ENCODE results near the gene HDAC4. TPM values are rescaled to one million over a fixed set of nuclear protein-coding genes. Genes with fewer than 3 reads are reported as not detected.

Gene HDAC4
- total and polyA plus RNA-seq, 9 of the 15 experiments (the other 6 are each of a cell fraction or from before 2014, with no cell fraction given): 0.11 to 20.2 (median 4.0) TPM

- TF ChIP-seq, protein P1, sequence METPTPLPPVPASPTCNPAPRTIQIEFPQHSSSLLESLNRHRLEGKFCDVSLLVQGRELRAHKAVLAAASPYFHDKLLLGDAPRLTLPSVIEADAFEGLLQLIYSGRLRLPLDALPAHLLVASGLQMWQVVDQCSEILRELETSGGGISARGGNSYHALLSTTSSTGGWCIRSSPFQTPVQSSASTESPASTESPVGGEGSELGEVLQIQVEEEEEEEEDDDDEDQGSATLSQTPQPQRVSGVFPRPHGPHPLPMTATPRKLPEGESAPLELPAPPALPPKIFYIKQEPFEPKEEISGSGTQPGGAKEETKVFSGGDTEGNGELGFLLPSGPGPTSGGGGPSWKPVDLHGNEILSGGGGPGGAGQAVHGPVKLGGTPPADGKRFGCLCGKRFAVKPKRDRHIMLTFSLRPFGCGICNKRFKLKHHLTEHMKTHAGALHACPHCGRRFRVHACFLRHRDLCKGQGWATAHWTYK (CRISPR knock-in tag; IDR thresholded peaks at IDR 0.05): no peak
- TF ChIP-seq GATAD2A (IDR thresholded peaks at IDR 0.05): no peak
- TF ChIP-seq, protein P2, sequence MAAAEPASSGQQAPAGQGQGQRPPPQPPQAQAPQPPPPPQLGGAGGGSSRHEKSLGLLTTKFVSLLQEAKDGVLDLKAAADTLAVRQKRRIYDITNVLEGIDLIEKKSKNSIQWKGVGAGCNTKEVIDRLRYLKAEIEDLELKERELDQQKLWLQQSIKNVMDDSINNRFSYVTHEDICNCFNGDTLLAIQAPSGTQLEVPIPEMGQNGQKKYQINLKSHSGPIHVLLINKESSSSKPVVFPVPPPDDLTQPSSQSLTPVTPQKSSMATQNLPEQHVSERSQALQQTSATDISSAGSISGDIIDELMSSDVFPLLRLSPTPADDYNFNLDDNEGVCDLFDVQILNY (CRISPR knock-in tag; IDR thresholded peaks at IDR 0.05): no peak
- TF ChIP-seq, protein P3, sequence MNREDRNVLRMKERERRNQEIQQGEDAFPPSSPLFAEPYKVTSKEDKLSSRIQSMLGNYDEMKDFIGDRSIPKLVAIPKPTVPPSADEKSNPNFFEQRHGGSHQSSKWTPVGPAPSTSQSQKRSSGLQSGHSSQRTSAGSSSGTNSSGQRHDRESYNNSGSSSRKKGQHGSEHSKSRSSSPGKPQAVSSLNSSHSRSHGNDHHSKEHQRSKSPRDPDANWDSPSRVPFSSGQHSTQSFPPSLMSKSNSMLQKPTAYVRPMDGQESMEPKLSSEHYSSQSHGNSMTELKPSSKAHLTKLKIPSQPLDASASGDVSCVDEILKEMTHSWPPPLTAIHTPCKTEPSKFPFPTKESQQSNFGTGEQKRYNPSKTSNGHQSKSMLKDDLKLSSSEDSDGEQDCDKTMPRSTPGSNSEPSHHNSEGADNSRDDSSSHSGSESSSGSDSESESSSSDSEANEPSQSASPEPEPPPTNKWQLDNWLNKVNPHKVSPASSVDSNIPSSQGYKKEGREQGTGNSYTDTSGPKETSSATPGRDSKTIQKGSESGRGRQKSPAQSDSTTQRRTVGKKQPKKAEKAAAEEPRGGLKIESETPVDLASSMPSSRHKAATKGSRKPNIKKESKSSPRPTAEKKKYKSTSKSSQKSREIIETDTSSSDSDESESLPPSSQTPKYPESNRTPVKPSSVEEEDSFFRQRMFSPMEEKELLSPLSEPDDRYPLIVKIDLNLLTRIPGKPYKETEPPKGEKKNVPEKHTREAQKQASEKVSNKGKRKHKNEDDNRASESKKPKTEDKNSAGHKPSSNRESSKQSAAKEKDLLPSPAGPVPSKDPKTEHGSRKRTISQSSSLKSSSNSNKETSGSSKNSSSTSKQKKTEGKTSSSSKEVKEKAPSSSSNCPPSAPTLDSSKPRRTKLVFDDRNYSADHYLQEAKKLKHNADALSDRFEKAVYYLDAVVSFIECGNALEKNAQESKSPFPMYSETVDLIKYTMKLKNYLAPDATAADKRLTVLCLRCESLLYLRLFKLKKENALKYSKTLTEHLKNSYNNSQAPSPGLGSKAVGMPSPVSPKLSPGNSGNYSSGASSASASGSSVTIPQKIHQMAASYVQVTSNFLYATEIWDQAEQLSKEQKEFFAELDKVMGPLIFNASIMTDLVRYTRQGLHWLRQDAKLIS (CRISPR knock-in tag; IDR thresholded peaks at IDR 0.05): no peak
- TF ChIP-seq ZNF23 (CRISPR knock-in tag; IDR thresholded peaks at IDR 0.05): no peak
- no peak for TF ChIP-seq LARP7 (IDR thresholded peaks at IDR 0.05)
- no peak for TF ChIP-seq U2AF1 (optimal IDR thresholded peaks at IDR 0.05; ENCODE audit: low read depth, low read length)
- TF ChIP-seq KDM1A (IDR thresholded peaks at IDR 0.05): peak; percentile 97 to 98
- TF ChIP-seq ATF7 (IDR thresholded peaks at IDR 0.05): peak; percentile 76
- TF ChIP-seq MYC (IDR thresholded peaks at IDR 0.05; ENCODE audit: low read depth, low read length): peak; percentile 22; the same call in 1 of the 2 replicates
- TF ChIP-seq MYC (CRISPR knock-in tag; IDR thresholded peaks at IDR 0.05; ENCODE audit: borderline replicate concordance, low read depth): no peak
- no peak for TF ChIP-seq MTA2 (IDR thresholded peaks at IDR 0.05; ENCODE audit: low read depth)
- TF ChIP-seq PHF21A (IDR thresholded peaks at IDR 0.05; ENCODE audit: borderline replicate concordance, low read depth): peak; percentile 67; the same call in 1 of the 2 replicates
- no peak for TF ChIP-seq ZNF184 (CRISPR knock-in tag; IDR thresholded peaks at IDR 0.05)
- TF ChIP-seq RAD21 (CRISPR knock-in tag; conservative IDR thresholded peaks at IDR 0.05 in 1 of 2, IDR thresholded peaks at IDR 0.05 in 1 of 2): peak in 1 of 2 experiments; percentile 42; a peak in 2 of 4 replicates
- TF ChIP-seq PRDM10 (IDR thresholded peaks at IDR 0.05; ENCODE audit: partially characterized antibody): peak; percentile 82
- no peak for TF ChIP-seq PCBP1 (IDR thresholded peaks at IDR 0.05; ENCODE audit: low read depth, low read length, poor library complexity, severe bottlenecking)
- peak; percentile 54; the same call in 1 of the 2 replicates for TF ChIP-seq KLF1 (tag; IDR thresholded peaks at IDR 0.05)
- peak; percentile 27; the same call in 1 of the 2 replicates for TF ChIP-seq EGR1 (conservative IDR thresholded peaks at IDR 0.05)
Observed at GRCh38 chr2:239264838-239265651, 135.8 kb downstream of the HDAC4 start (continued).
